Kidney (tissue), 14 donors: ENCODE results near the gene TTI1. TPM values are rescaled to one million over a fixed set of nuclear protein-coding genes. Genes with fewer than 3 reads are reported as not detected.

Source experiments
- DNase-seq, 5 donors: peaks; one replicate each; pipeline ENCODE4 v3.0.0-alpha.2; 2013 to 2020
- FAIRE-seq: peaks from 2 replicates; lab custom pipeline; 2012; peaks lifted over from hg19 to GRCh38; lab: Jason Lieb, UNC
- H3K27ac ChIP-seq, 2 donors: one replicate each; pipeline ENCODE4 v1.7.0; 2013; ENCODE audit warnings: low read depth in 2 of 2, low read length in 2 of 2, inconsistent platforms in 1 of 2
- H3K27me3 ChIP-seq: one replicate; pipeline ENCODE4 v1.7.1; 2013; ENCODE audit warnings: low read length, inconsistent platforms; ENCODE audit not compliant: control insufficient read depth, insufficient read depth
- H3K36me3 ChIP-seq, 3 donors: one replicate each; pipeline versions ENCODE4 v1.7.0 to v1.7.1; 2013; ENCODE audit warnings: low read length in 3 of 3, control low read depth in 1 of 3, inconsistent platforms in 1 of 3; ENCODE audit not compliant: insufficient read depth in 3 of 3, control insufficient read depth in 2 of 3
- H3K4me1 ChIP-seq, 3 donors: one replicate each; pipeline versions ENCODE4 v1.7.0 to v1.7.1; 2013; ENCODE audit warnings: low read length in 3 of 3, inconsistent platforms in 1 of 3, low read depth in 1 of 3; ENCODE audit not compliant: control insufficient read depth in 2 of 3, insufficient read depth in 2 of 3
- H3K4me3 ChIP-seq, 3 donors: one replicate each; pipeline versions ENCODE4 v1.7.0 to v1.8.1; 2013; ENCODE audit warnings: low read length in 3 of 3, control low read depth in 1 of 3, inconsistent platforms in 1 of 3
- H3K9ac ChIP-seq, 3 donors: one replicate each; pipeline versions ENCODE4 v1.7.0 to v1.7.1; 2013; ENCODE audit warnings: low read length in 3 of 3, control low read depth in 1 of 3, inconsistent platforms in 1 of 3
- H3K9me3 ChIP-seq, 3 donors: one replicate each; pipeline versions ENCODE4 v1.7.0 to v1.7.1; 2013; ENCODE audit warnings: low read length in 3 of 3, control low read depth in 1 of 3, inconsistent platforms in 1 of 3; ENCODE audit not compliant: control insufficient read depth in 2 of 3, insufficient read depth in 1 of 3
- intact Hi-C: fragments of 100-400 bp; cut with DNase I; formaldehyde crosslinking; loops from one replicate; pipeline ENCODE4 v1.11.1; 2022
- polyA plus RNA-seq: library from polyadenylated mRNA; stranded (reverse); fragments of 350-450 nt; fragmentation: Illumina TruSeq; extraction: RNeasy Lipid Tissue Mini Kit (QIAGEN cat#74804); gene quantifications from one replicate; pipeline ENCODE4 v1.2.3, GENCODE V29; 2014; ENCODE audit warnings: low read depth, low replicate concordance; ENCODE audit not compliant: insufficient read depth
- total RNA-seq: library from RNA; stranded (reverse); fragmentation: NEBNext Ultra II Directional; extraction: Animal tissue kit (Norgen Biotek cat#: 25700); gene quantifications from one replicate; pipeline ENCODE4 v1.2.1, GENCODE V29; 2021
- TF ChIP-seq, protein P1 (sequence below): IDR thresholded peaks from 3 replicates; pipeline ENCODE4 v1.5.1; 2012; ENCODE audit warnings: mild to moderate bottlenecking, moderate library complexity, borderline replicate concordance; ENCODE audit not compliant: insufficient read depth; ENCODE audit errors: extremely low read depth
- donor health status: control.
- donor health status: control.
- donor health status: control.
- donor health status: control.
- donor health status: control.
- donor health status: DM: yes; HTN: yes; CAD: no.
- donor health status: Normal renal cell carcinoma (clear cell type).

TTI1 gene
- total and polyA plus RNA-seq, 2 donors from 2014 or later = 8.6 to 19.5 TPM

DNA sequence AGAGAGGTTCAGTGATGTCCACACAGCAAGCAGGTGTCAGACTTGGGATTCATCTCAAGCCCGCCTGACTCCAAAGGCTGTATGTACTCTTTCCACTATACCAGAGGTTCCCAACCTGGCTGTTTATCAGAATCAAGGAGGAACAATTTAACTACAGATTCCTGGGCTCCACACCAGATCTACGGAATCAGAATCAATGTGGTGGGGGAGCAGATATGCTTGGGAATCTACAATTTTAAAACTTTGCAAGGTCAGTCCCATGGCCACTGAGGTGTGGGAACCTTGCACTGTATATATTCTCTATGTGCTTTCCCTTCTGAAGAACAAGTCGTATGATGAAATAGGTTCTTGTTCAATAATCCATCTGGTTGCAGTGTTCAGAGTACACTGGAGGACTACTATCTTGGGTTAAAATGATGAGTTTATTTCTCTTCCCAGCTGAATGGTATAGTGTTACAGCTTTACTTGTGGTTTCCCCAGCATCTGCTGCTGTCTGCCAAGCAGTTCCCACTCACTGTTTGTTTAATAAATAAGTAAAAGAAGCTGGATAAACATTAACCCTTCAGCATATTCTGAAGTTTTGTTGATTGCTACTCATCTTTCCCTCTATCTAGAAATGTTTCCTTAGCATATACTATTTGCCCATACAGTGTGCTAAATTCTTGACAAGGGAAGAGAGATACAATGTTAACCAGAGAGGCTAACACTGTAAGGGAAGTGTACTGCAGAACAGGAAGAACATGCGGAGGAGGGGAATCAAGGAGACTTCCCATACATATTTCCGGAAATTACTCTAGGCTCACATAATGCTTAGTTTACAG, 9.9 kb downstream of the TTI1 start:
- FAIRE-seq = no peak
- Histone ChIP-seq H3K27me3 (no peaks in the 10 kb centered on the region), H3K36me3 (peaks cover 0 to 3% (median 0%) of the 10 kb centered on the region in 3 donors), H3K9me3 (no peaks in the 10 kb centered on the region), H3K4me3 (no peak overlapping the region), H3K4me1 (peaks cover 0 to 15% (median 3%) of the 10 kb centered on the region in 3 donors), H3K27ac (peak overlapping the region in 1 of 2 donors; percentile 3), H3K9ac (no peak overlapping the region)
- DNase-seq = peak in 2 of 5 donors; percentile 51 to 58
- TF ChIP-seq, protein P1, sequence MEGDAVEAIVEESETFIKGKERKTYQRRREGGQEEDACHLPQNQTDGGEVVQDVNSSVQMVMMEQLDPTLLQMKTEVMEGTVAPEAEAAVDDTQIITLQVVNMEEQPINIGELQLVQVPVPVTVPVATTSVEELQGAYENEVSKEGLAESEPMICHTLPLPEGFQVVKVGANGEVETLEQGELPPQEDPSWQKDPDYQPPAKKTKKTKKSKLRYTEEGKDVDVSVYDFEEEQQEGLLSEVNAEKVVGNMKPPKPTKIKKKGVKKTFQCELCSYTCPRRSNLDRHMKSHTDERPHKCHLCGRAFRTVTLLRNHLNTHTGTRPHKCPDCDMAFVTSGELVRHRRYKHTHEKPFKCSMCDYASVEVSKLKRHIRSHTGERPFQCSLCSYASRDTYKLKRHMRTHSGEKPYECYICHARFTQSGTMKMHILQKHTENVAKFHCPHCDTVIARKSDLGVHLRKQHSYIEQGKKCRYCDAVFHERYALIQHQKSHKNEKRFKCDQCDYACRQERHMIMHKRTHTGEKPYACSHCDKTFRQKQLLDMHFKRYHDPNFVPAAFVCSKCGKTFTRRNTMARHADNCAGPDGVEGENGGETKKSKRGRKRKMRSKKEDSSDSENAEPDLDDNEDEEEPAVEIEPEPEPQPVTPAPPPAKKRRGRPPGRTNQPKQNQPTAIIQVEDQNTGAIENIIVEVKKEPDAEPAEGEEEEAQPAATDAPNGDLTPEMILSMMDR = no peak
- intact Hi-C loops = no loop called here

DNA sequence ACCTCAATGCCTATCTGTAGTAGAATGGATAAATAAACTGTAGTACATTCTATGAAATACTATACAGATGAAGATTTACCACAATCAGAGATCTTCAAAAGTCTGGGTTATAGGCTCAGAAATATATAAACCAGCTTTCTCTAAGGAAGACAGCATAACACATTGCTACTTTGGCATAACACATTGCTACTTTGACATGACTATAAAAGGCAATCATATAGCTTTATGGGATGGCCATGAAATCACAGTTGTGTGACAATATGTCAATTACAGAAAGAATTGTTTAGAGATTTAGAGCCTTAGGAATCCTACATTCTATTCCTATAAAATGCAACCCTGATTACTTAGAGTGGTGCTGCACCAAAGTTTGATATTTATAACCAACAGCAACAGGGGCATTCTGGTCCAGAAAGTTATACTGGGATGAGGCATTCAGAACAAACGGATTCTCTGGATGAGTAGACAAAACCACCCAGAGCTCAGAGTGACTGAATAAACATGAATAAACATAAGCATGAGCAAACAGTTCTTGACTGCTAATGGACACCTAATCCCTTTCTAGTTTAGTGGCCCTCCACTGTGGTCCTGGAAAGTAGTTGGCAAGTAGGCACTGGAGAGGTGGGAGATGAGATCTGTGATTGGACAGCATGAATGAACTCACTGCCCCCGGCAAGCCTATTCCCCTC, 12.0 kb downstream of the TTI1 start:
- DNase-seq = no peak
- H3K4me3 ChIP-seq = no peak overlapping the region
- peaks cover 3 to 12% (median 3%) of the 10 kb centered on the region in 3 donors for H3K36me3 ChIP-seq
- H3K9ac ChIP-seq = no peak overlapping the region
- TF ChIP-seq, protein P1 = no peak
- H3K9me3 ChIP-seq = no peaks in the 10 kb centered on the region
- no peaks in the 10 kb centered on the region for H3K27me3 ChIP-seq
- peaks cover 0 to 15% (median 3%) of the 10 kb centered on the region in 3 donors for H3K4me1 ChIP-seq
- intact Hi-C loops = no loop called here
- no peak for FAIRE-seq
- H3K27ac ChIP-seq = no peak overlapping the region

DNA sequence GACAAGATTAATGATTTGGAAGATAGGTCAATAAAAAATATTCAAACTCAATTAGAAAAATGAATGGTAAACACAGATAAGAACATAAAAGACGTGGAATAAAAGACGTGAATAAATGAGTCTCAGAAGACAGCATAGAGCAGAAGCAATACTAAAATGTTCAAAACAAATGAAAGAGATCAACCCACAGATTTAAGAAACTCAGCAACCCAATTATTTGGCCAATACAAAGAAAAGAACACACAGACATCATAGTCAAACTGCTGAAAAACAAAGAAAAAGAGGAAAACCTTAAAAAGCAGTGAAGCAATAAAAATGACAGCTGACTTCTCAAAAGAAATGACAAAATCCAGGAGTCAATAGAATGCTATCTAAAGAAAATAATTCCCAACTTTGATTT, 14.9 kb downstream of the TTI1 start:
- Histone ChIP-seq H3K4me1 (peaks cover 0 to 4% (median 3%) of the 10 kb centered on the region in 3 donors), H3K4me3 (no peak overlapping the region), H3K9me3 (no peaks in the 10 kb centered on the region), H3K9ac (no peak overlapping the region), H3K27me3 (no peaks in the 10 kb centered on the region), H3K27ac (no peak overlapping the region), H3K36me3 (peaks cover 3 to 12% (median 8%) of the 10 kb centered on the region in 3 donors)
- peak; percentile 27 for FAIRE-seq
- intact Hi-C loops = no loop called here
- no peak for DNase-seq
- TF ChIP-seq, protein P1 = no peak
